GM21423 (cell line): ENCODE data around the gene CHPF.

Experiments used
- ATAC-seq: cut with Tn5 transposase; IDR thresholded peaks from one replicate; pipeline ENCODE4 v1.9.1; 2021; ENCODE audit warnings: mild to moderate bottlenecking, moderate library complexity; ENCODE audit not compliant: unreplicated experiment

CHPF gene

GRCh38 chr2:219533930-219534661, 9.5 kb downstream of the CHPF start:
- ATAC-seq = no peak

DNA sequence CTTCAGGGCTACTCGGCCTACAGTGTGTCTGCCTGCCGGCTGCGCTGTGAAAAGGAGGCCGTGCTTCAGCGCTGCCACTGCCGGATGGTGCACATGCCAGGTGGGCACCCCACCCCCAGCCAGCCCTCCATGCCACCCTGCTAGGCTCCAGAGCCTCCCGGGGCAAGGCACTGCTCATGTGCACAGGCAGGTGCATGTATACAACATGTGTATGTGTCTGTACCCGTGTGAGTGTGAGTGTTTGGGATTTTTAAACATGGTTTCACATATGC, 11.3 kb downstream of the CHPF start:
- no peak for ATAC-seq

GRCh38 chr2:219531639-219532377, 11.8 kb downstream of the CHPF start:
- ATAC-seq = no peak

DNA sequence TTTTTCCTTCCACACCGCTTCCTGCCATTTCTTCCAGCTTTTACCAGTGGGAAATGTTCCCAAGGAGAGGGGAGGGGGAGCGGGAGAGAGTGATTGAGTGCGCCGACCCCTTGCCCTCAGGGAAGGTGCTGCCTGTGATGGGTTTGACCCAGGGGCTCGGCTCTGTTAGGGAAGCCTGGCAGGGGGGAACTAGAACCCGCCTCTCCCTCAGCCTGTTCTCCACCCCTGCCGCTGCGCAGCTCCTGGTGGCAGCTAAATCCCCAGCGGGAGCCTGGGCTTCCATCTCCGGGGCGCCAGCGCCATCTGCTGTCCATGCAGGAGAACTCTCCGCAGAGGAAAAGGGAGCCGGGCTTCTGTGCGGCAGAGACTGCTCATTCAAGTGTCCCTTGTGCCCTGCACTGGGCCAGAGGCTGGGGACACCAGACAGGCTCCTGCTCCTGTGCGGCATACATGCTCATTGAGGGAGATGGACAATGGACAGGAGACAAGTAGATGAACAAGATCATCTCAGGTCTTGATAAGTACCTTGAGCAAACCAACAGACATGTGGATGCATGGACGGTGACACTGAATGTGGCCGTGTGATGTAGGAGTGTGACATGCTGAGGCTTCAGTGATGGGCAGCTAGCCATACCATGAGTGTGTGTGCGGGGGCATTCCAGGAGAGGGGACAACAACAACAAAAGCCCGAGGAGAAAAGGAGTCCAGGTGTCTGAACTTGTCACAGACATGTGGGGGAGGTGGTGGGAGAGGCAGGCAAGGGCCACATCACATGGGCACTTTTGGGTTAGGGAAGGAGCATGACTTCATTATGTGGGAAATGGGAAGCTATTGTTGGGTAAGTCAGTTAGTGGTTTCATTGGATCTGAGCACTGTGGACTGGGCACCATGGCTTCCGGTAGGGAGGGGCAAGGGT, 13.3 kb downstream of the CHPF start:
- peak; percentile 83 for ATAC-seq

- ATAC-seq = no peak
Observed at GRCh38 chr2:219527472-219527871, 16.1 kb downstream of the CHPF start.

DNA sequence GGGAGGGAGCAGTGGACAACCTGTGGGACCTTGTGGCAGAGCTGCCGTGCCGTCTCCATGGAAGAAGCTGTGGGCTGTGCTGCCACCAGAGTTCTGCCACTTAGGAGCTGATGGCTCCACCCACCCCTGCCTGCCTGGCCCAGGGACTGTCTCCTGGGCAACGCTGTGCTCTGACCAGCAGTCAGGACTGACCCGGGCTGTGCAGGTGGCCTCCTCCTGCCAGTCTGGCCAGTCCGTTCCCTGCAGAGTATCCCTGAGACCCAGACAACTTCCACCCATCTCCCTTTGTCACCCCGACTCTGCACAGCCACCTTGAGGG, 16.6 kb downstream of the CHPF start:
- no peak for ATAC-seq

GRCh38 chr2:219526320-219527075, 17.1 kb downstream of the CHPF start:
- no peak for ATAC-seq

- no peak for ATAC-seq
Observed at GRCh38 chr2:219525533-219526232, 17.9 kb downstream of the CHPF start.

- no peak for ATAC-seq
Observed at GRCh38 chr2:219524817-219525216, 18.8 kb downstream of the CHPF start.

DNA sequence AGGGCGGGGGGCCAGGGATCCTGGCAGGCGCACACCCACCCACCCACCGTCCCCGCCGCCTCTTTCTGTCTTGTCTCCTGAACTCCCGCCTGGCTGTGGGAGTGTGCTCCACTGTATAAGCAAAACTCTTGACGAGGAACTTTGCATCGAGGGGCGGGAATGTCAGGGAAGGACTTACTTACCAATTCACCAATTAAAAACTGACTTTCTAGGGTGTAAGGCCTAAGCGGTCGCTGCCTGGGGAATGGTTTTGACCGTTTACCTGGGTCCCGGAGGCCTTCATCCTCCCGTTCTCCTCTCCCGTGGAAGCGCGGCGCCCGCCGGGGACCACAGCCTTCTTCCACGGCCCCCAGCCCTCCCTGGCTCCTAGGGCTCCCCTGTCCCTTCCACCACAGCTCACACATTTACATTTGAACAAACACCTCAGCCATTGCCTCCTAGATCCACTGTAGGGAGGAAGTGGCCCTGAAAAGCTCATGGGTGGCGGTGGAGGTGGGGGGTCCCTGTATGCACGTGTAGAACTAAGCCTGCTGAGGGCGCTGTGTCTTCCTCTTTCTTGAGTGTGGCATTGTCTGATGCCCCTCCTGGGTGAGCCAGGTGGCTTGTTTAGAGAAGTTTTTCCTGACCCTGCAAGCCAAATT, 20.5 kb downstream of the CHPF start:
- ATAC-seq = no peak

DNA sequence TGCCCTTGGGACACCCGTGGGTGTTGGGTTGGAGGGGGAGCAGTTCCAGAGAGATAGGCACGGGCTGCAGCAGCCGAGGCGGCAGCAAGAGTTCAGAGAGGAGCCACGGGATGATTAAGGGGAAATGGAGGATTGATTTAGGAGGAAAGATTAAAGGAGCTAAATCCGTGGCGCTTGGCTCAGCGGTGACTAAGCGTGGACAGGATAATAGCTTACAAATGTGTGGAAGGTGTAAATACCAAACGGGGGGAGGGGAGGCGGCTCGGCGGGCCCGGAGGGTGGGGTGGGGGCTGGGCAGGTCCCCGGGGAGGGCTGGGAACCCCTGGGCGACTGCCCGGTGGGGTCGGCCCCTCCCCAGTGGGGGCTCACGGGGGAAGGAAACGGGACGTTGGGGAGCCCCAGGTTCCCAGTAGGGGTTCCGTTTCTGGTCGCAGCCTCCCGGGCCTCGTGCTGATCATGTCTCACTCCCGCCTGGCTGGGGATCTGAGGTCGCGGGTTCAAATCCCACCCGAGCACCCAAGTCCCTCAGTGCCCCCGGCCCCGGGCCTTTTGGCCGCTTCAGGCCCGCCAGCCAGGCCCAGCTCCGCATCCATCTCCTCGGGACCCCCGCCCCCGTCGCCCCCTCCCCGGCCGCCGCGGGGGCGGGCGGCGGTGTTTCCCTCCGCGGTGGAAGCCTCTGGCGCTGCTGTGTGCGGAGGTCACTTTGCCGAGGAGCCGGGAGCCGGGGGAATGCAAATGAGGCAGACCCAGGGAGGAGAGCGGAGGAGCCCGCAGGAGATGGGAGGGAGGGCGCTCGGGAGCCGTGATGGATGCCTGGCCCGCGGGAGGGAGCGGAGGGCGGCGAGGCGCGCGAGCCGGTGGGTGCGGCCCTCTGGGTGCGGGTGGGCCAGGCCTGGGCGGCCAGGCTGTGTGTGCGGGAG, 21.2 kb downstream of the CHPF start:
- ATAC-seq = no peak

GRCh38 chr2:219521066-219521880, 22.3 kb downstream of the CHPF start:
- ATAC-seq = no peak

DNA sequence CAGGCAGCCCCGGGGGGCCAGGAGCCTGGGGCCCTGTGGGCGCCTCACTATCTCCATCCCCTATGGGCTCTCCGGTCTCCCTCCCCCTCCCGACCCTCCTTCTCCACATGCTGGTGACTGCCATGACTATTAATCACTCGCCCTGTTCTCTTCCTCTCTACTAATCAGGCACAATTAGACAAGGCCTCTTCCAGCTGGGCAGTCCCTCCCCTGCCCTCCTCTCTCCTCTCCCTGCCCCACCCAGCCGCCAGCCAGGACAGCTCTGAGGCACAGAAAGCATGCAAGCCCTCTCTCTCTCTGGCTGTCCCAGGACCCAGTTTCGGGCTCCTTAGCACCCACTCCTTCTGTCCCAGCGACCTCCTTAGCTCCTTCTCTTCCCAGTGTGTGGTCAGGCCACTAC, 23.5 kb downstream of the CHPF start:
- no peak for ATAC-seq

GRCh38 chr2:219519526-219519916, 24.1 kb downstream of the CHPF start:
- no peak for ATAC-seq

- no peak for ATAC-seq
Observed at GRCh38 chr2:219517954-219518778, 25.4 kb downstream of the CHPF start.

GRCh38 chr2:219516888-219517287, 26.7 kb downstream of the CHPF start:
- ATAC-seq = no peak

DNA sequence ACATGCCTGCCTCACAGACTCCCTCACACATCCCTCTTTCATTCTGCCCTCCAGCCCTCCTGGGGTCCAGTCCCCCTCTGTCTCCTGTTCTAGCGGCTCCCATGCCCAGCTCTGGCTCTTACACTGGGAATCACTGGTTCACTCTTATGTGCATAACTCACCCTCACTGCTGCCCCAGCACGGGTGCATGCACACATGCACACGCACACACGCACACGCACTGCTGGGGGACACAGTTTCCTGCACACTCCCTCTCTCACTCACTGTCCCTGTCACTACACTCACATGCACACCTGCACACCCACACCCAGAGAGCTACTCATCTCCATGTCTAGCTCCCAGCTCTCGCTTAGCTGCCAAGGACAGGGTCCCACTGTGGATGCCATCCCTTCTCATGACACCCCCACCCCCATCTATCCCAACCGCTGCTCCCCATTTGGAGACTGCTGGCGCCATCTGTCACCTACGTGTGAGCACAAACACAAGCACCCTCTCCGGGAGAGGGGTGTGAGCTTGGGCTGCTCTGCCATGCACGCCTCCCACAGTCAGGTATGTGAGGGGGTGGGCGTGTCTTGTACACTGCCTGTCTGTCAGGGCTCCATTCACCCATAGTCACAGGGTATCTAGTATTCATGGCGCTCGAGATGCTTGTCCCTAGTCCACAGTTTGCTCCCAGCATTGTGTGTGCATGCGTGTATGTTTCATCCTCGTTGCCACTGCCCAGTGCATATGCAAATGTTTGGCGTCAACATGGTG, 27.6 kb downstream of the CHPF start:
- no peak for ATAC-seq
